IMR-90 (cell line): ENCODE data around the gene IL19. TPM values are rescaled to one million over a fixed set of nuclear protein-coding genes. Genes with fewer than 3 reads are reported as not detected.

Source experiments
- ATAC-seq: fragments of 200-7000 bp; cut with Tn5 transposase; 2 replicates; pipeline ENCODE4 v1.9.1; 2020; ENCODE audit warnings: low read depth, mild to moderate bottlenecking, moderate library complexity
- BruUV-seq: library from RNA; stranded (reverse); fragments of 400-500 nt; replicated peaks from 2 replicates; lab custom pipeline; 2021; lab: Mats Ljungman, UMichigan
- CTCF ChIA-PET: fragments of 300-600 bp; formaldehyde crosslinking; extraction: SDS; loops from one replicate; lab custom pipeline; 2021; ENCODE audit warnings: antibody characterized with exemption; lab: Yijun Ruan, JAX
- POLR2A ChIA-PET: fragments of 300-600 bp; sonication (Branson Sonifier 250); formaldehyde crosslinking; loops from one replicate; lab custom pipeline; 2022; ENCODE audit warnings: antibody characterized with exemption; ENCODE audit not compliant: unreplicated experiment; lab: Charles Lee
- DNase-seq: peaks from one replicate; pipeline ENCODE4 v3.0.0; 2013
- H2AFZ ChIP-seq: replicated peaks from 2 replicates; pipeline ENCODE3; 2013; ENCODE audit warnings: low read length, mild to moderate bottlenecking; ENCODE audit not compliant: poor library complexity
- H2AK5ac ChIP-seq: 2 replicates; pipeline ENCODE4 v1.6.1; 2013; ENCODE audit warnings: low read depth, low read length, inconsistent platforms
- H2AK9ac ChIP-seq: replicated peaks from 2 replicates; pipeline ENCODE3; 2013; ENCODE audit warnings: mild to moderate bottlenecking, low read depth, low read length, moderate library complexity; ENCODE audit not compliant: poor library complexity
- H2BK120ac ChIP-seq: 2 replicates; pipeline ENCODE4 v1.6.1; 2013; ENCODE audit warnings: low read depth, low read length, inconsistent platforms
- H2BK15ac ChIP-seq: 3 replicates; pipeline ENCODE4 v1.6.1; 2013; ENCODE audit warnings: low read depth, low read length, inconsistent platforms
- H2BK20ac ChIP-seq: 2 replicates; pipeline ENCODE4 v1.6.1; 2013; ENCODE audit warnings: low read depth, mild to moderate bottlenecking, inconsistent platforms, low read length, moderate library complexity
- H2BK5ac ChIP-seq: 2 replicates; pipeline ENCODE4 v1.6.1; 2013; ENCODE audit warnings: mild to moderate bottlenecking, low read depth, low read length, inconsistent platforms; ENCODE audit not compliant: poor library complexity, severe bottlenecking
- H3K14ac ChIP-seq: replicated peaks from 2 replicates; pipeline ENCODE4 v1.6.1; 2013; ENCODE audit warnings: low read depth, low read length, inconsistent platforms
- H3K18ac ChIP-seq: 2 replicates; pipeline ENCODE4 v1.6.1; 2013; ENCODE audit warnings: low read depth, low read length, control low read depth
- H3K23ac ChIP-seq: 2 replicates; pipeline ENCODE4 v1.6.1; 2013; ENCODE audit warnings: low read depth, low read length, inconsistent platforms
- H3K27ac ChIP-seq: 2 replicates; pipeline ENCODE4 v1.5.1; 2013; ENCODE audit warnings: mild to moderate bottlenecking, control low read depth, low read length; ENCODE audit not compliant: insufficient read depth
- H3K27me3 ChIP-seq: 2 replicates; pipeline ENCODE4 v1.6.1; 2013; ENCODE audit warnings: low read length; ENCODE audit not compliant: control insufficient read depth, insufficient read depth
- H3K36me3 ChIP-seq: 2 replicates; pipeline ENCODE4 v1.6.1; 2013; ENCODE audit warnings: low read length, mixed read lengths; ENCODE audit not compliant: control insufficient read depth, insufficient read depth
- H3K4ac ChIP-seq: 2 replicates; pipeline ENCODE4 v1.6.1; 2013; ENCODE audit warnings: low read depth, low read length, inconsistent platforms
- H3K4me1 ChIP-seq: 2 replicates; pipeline ENCODE4 v1.6.1; 2013; ENCODE audit warnings: low read length, mixed read lengths; ENCODE audit not compliant: control insufficient read depth, insufficient read depth
- H3K4me2 ChIP-seq: 2 replicates; pipeline ENCODE4 v1.6.1; 2013; ENCODE audit warnings: low read depth, mild to moderate bottlenecking, control low read depth, low read length, moderate library complexity
- H3K4me3 ChIP-seq: 2 replicates; pipeline ENCODE4 v1.5.1; 2013; ENCODE audit warnings: low read depth, mild to moderate bottlenecking, control low read depth, low read length, moderate library complexity; ENCODE audit not compliant: insufficient read depth
- H3K56ac ChIP-seq: 2 replicates; pipeline ENCODE4 v1.6.1; 2013; ENCODE audit warnings: low read length, inconsistent platforms; ENCODE audit not compliant: insufficient read depth; ENCODE audit errors: extremely low read depth
- H3K79me1 ChIP-seq, 2 experiments: 2 replicates each; pipeline ENCODE4 v1.6.1; 2013; ENCODE audit warnings: low read length in 2 of 2, inconsistent platforms in 1 of 2, low read depth in 1 of 2
- H3K9ac ChIP-seq: 2 replicates; pipeline ENCODE4 v1.6.1; 2013; ENCODE audit warnings: low read depth, low read length, control low read depth
- H3K9me1 ChIP-seq: 2 replicates; pipeline ENCODE4 v1.6.1; 2013; ENCODE audit warnings: low read length, inconsistent platforms; ENCODE audit not compliant: insufficient read depth
- H3K9me3 ChIP-seq: 2 replicates; pipeline ENCODE4 v1.6.1; 2013; ENCODE audit warnings: low read length; ENCODE audit not compliant: control insufficient read depth, insufficient read depth
- H4K20me1 ChIP-seq: 2 replicates; pipeline ENCODE4 v1.6.1; 2013; ENCODE audit warnings: low read length, inconsistent platforms; ENCODE audit not compliant: insufficient read depth
- H4K5ac ChIP-seq: 2 replicates; pipeline ENCODE4 v1.6.1; 2013; ENCODE audit warnings: mild to moderate bottlenecking, low read depth, low read length, control low read depth
- H4K8ac ChIP-seq, 2 experiments: 2 replicates each; pipeline ENCODE4 v1.6.1; 2013; ENCODE audit warnings: low read depth in 2 of 2, low read length in 2 of 2, control low read depth in 1 of 2, inconsistent platforms in 1 of 2
- H4K91ac ChIP-seq: 2 replicates; pipeline ENCODE4 v1.6.1; 2013; ENCODE audit warnings: low read depth, low read length, inconsistent platforms; ENCODE audit not compliant: insufficient read depth
- FOS ChIP-seq: fragments of 150-350 bp; IDR thresholded peaks from 2 replicates; pipeline ENCODE4 v1.6.1; 2016; ENCODE audit warnings: low read depth, low read length
- POLR2A ChIP-seq: IDR thresholded peaks from 2 replicates; pipeline ENCODE4 v1.6.1; 2012; ENCODE audit warnings: mild to moderate bottlenecking, low read depth, low read length
- SMC3 ChIP-seq: fragments of 150-350 bp; IDR thresholded peaks from 2 replicates; pipeline ENCODE4 v1.6.1; 2016; ENCODE audit warnings: low read depth, mild to moderate bottlenecking, antibody characterized with exemption, low read length, moderate library complexity
- WGBS, 2 experiments: methylation state at CpG; one replicate each; pipeline versions ENCODE4 v1.1.5 to v1.1.7; 2013; ENCODE audit warnings: missing lambda C conversion rate in 2 of 2; ENCODE audit not compliant: insufficient read length in 1 of 2; ENCODE audit errors: extremely low coverage in 2 of 2; 5-methylcytosine and 5-hydroxymethylcytosine counted together
- dilution Hi-C: fragments of 300-500 bp; cut with HindIII; formaldehyde crosslinking; loops from one replicate; pipeline ENCODE4 v1.14.3; 2018; ENCODE audit warnings: low sequenced_read_pairs; ENCODE audit not compliant: unreplicated experiment
- in situ Hi-C: fragments of 300-500 bp; cut with MboI; formaldehyde crosslinking; loops from 3 replicates; pipeline ENCODE4 v1.14.3; 2019; ENCODE audit warnings: low sequenced_read_pairs, inconsistent platforms, mixed read lengths
- intact Hi-C: fragments of 100-400 bp; cut with micrococcal nuclease; formaldehyde crosslinking; loops from 2 replicates; pipeline ENCODE4 v1.10.0; 2022
- polyA plus RNA-seq, 3 experiments: library from polyadenylated mRNA; depleted of rRNA; stranded (reverse); fragments of >200 nt; gene quantifications; 2 replicates each; pipeline ENCODE4 v1.2.3, GENCODE V29; 2012; ENCODE audit warnings: low replicate concordance in 1 of 3
- total RNA-seq: library from RNA; depleted of rRNA; stranded (reverse); fragments of >200 nt; gene quantifications from 2 replicates; pipeline ENCODE4 v1.2.3, GENCODE V29; 2012
- TF ChIP-seq, protein P1 (sequence below): fragments of 150-350 bp; IDR thresholded peaks from 2 replicates; pipeline ENCODE4 v1.6.1; 2017; ENCODE audit warnings: mild to moderate bottlenecking, antibody characterized with exemption, low read length, low read depth
- TF ChIP-seq, protein P2 (sequence below): conservative IDR thresholded peaks from 2 replicates; pipeline ENCODE4 v1.5.1; 2012; ENCODE audit warnings: mild to moderate bottlenecking, low read depth, low read length, improper control_type of control experiment

Gene IL19
- total and polyA plus RNA-seq, 2 of the 4 experiments (the other 2 are of a cell fraction): not detected

DNA sequence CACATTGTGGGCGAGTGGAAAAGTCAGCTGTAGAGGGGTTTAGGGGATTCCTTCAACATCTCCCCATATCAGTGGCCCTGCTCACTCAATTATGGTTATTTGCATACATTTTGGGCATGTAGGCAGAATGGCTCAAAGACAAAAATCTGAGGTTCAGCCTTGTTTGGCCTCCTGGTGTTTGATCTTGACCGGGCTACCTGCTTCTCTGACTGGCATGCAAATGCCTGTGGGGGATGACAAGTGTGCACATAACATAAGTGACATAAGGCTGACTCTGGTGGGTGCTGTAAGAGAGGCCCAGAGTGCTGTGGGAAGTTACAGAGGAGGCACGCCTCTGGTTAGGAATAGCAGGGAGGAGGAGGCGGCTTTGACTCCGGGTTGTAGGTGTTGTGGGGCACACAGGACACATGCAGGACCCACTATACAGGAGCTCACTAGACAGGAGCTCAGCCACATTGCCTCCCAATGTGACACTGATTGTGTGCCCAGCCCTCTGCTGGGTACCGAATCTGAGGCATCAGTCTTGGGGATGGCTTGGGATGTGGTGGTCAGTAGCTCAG, 29.4 kb upstream of the IL19 start:
- Histone ChIP-seq H3K23ac (no peak overlapping the region), H3K36me3 (peaks cover 4% of the 10 kb centered on the region), H4K5ac (no peak overlapping the region), H3K18ac (no peak overlapping the region), H4K8ac (no peak overlapping the region), H3K4ac (no peak overlapping the region), H3K9me1 (peaks cover 14% of the 10 kb centered on the region), H3K9me3 (no peaks in the 10 kb centered on the region), H3K27ac (no peak overlapping the region), H3K79me1 (peaks cover 0 to 17% of the 10 kb centered on the region in 2 experiments; a peak in 2 of 4 replicates), H2BK15ac (no peak overlapping the region), H3K9ac (no peak overlapping the region), H4K91ac (no peak overlapping the region), H4K20me1 (no peaks in the 10 kb centered on the region; the same call in 1 of the 2 replicates), H3K14ac (no peak overlapping the region), H2AK9ac (no peak overlapping the region), H2AFZ (no peak overlapping the region), H3K4me3 (no peak overlapping the region), H2AK5ac (no peak overlapping the region), H3K56ac (no peak overlapping the region), H3K27me3 (no peaks in the 10 kb centered on the region), H3K4me1 (peaks cover 10% of the 10 kb centered on the region), H2BK5ac (no peak overlapping the region), H3K4me2 (no peak overlapping the region), H2BK20ac (no peak overlapping the region), H2BK120ac (no peak overlapping the region)
- intact Hi-C loops: no loop called here
- no TSS peak for BruUV-seq
- ChIA-PET CTCF (interaction anchor here (1.3 kb wide), 1 partner anchor 171 kb away, joined by 4 read pairs; no protein-coding TSS in a partner anchor), POLR2A (no interaction called here)
- dilution Hi-C loops: no loop called here
- in situ Hi-C loops: no loop called here
- WGBS, 2 experiments: no CpG with 5 or more reads among the region's 6 CpGs
- ATAC-seq: no peak
- TF ChIP-seq POLR2A (no peak), FOS (no peak), SMC3 (no peak)
- TF ChIP-seq, protein P1, sequence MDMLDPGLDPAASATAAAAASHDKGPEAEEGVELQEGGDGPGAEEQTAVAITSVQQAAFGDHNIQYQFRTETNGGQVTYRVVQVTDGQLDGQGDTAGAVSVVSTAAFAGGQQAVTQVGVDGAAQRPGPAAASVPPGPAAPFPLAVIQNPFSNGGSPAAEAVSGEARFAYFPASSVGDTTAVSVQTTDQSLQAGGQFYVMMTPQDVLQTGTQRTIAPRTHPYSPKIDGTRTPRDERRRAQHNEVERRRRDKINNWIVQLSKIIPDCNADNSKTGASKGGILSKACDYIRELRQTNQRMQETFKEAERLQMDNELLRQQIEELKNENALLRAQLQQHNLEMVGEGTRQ: no peak
- TF ChIP-seq, protein P2, sequence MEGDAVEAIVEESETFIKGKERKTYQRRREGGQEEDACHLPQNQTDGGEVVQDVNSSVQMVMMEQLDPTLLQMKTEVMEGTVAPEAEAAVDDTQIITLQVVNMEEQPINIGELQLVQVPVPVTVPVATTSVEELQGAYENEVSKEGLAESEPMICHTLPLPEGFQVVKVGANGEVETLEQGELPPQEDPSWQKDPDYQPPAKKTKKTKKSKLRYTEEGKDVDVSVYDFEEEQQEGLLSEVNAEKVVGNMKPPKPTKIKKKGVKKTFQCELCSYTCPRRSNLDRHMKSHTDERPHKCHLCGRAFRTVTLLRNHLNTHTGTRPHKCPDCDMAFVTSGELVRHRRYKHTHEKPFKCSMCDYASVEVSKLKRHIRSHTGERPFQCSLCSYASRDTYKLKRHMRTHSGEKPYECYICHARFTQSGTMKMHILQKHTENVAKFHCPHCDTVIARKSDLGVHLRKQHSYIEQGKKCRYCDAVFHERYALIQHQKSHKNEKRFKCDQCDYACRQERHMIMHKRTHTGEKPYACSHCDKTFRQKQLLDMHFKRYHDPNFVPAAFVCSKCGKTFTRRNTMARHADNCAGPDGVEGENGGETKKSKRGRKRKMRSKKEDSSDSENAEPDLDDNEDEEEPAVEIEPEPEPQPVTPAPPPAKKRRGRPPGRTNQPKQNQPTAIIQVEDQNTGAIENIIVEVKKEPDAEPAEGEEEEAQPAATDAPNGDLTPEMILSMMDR: no peak
- DNase-seq: no peak
